BE2C (cell line): ENCODE data around the gene LRMDA.

Experiments
- DNase-seq: peaks from one replicate; pipeline ENCODE4 v3.0.0-alpha.2; 2020
- H3K27me3 ChIP-seq: fragments of 250-450 bp; sonication (Bioruptor Pico); 2 replicates; pipeline ENCODE4 v1.5.1; 2020; ENCODE audit warnings: mild to moderate bottlenecking
- H3K36me3 ChIP-seq: fragments of 250-450 bp; sonication (Bioruptor Pico); 2 replicates; pipeline ENCODE4 v1.5.1; 2020; ENCODE audit warnings: mild to moderate bottlenecking
- H3K4me1 ChIP-seq: fragments of 250-450 bp; sonication (Bioruptor Pico); 2 replicates; pipeline ENCODE4 v1.5.1; 2020
- H3K4me3 ChIP-seq: 2 replicates; pipeline ENCODE4 v1.5.1; 2011; ENCODE audit warnings: low read depth, low read length
- H3K9me3 ChIP-seq: fragments of 250-450 bp; sonication (Bioruptor Pico); 2 replicates; pipeline ENCODE4 v1.5.1; 2020
- CTCF ChIP-seq: IDR thresholded peaks from 2 replicates; pipeline ENCODE4 v1.5.1; 2012; ENCODE audit warnings: mild to moderate bottlenecking, low read depth, low read length

LRMDA gene

GRCh38 chr10:75404815-75405597 is 26.4 kb upstream of the LRMDA start:
- Histone ChIP-seq H3K27me3 (peaks cover 47% of the 10 kb centered on the region), H3K36me3 (no peaks in the 10 kb centered on the region), H3K9me3 (no peaks in the 10 kb centered on the region), H3K4me3 (peak overlapping the region; percentile 93), H3K4me1 (no peaks in the 10 kb centered on the region; the same call in 1 of the 2 replicates)
- no peak for TF ChIP-seq CTCF
- DNase-seq = no peak

GRCh38 chr10:75405598-75406461 is 25.6 kb upstream of the LRMDA start:
- H3K4me3 ChIP-seq = no peak overlapping the region
- TF ChIP-seq CTCF = no peak
- H3K36me3 ChIP-seq = no peaks in the 10 kb centered on the region
- peaks cover 49% of the 10 kb centered on the region for H3K27me3 ChIP-seq
- H3K4me1 ChIP-seq = no peaks in the 10 kb centered on the region; the same call in 1 of the 2 replicates
- H3K9me3 ChIP-seq = no peaks in the 10 kb centered on the region
- no peak for DNase-seq

- TF ChIP-seq CTCF = no peak
- Histone ChIP-seq H3K4me3 (no peak overlapping the region), H3K27me3 (peaks cover 49% of the 10 kb centered on the region)
Measured at GRCh38 chr10:75406462-75407223, 24.8 kb upstream of the LRMDA start.

GRCh38 chr10:75407224-75407712 is 24.2 kb upstream of the LRMDA start:
- H3K4me3 ChIP-seq = no peak overlapping the region
- no peak for TF ChIP-seq CTCF
- H3K9me3 ChIP-seq = no peaks in the 10 kb centered on the region
- peaks cover 49% of the 10 kb centered on the region for H3K27me3 ChIP-seq
- no peaks in the 10 kb centered on the region; the same call in 1 of the 2 replicates for H3K4me1 ChIP-seq
- H3K36me3 ChIP-seq = no peaks in the 10 kb centered on the region
- no peak for DNase-seq

More at GRCh38 chr10:75406462-75407223, 24.8 kb upstream of the LRMDA start:
- no peaks in the 10 kb centered on the region for H3K9me3 ChIP-seq
- H3K36me3 ChIP-seq = no peaks in the 10 kb centered on the region
- no peak for DNase-seq
- no peaks in the 10 kb centered on the region; the same call in 1 of the 2 replicates for H3K4me1 ChIP-seq

- TF ChIP-seq CTCF = no peak
- Histone ChIP-seq H3K36me3 (no peaks in the 10 kb centered on the region), H3K4me3 (peak overlapping the region; percentile 76), H3K4me1 (no peaks in the 10 kb centered on the region; the same call in 1 of the 2 replicates), H3K27me3 (peaks cover 48% of the 10 kb centered on the region), H3K9me3 (no peaks in the 10 kb centered on the region)
- no peak for DNase-seq
Measured at GRCh38 chr10:75407713-75408508, 23.5 kb upstream of the LRMDA start.
